NCI-H460 (cell line): Measurements from ENCODE around the gene TSHZ3. TPM values are rescaled to one million over a fixed set of nuclear protein-coding genes. Genes with fewer than 3 reads are reported as not detected.

Source experiments
- DNase-seq: peaks from one replicate; pipeline ENCODE4 v3.0.0-alpha.2; 2016; ENCODE audit warnings: low read depth; ENCODE audit errors: extremely low read depth
- total RNA-seq: library from RNA; depleted of rRNA; stranded (reverse); fragments of >200 nt; shearing (Covaris generic); gene quantifications from 2 replicates; pipeline ENCODE4 v1.2.3, GENCODE V29; 2014

TSHZ3 gene
- total RNA-seq, 1 experiment from 2014 or later: 0.12 TPM

DNA sequence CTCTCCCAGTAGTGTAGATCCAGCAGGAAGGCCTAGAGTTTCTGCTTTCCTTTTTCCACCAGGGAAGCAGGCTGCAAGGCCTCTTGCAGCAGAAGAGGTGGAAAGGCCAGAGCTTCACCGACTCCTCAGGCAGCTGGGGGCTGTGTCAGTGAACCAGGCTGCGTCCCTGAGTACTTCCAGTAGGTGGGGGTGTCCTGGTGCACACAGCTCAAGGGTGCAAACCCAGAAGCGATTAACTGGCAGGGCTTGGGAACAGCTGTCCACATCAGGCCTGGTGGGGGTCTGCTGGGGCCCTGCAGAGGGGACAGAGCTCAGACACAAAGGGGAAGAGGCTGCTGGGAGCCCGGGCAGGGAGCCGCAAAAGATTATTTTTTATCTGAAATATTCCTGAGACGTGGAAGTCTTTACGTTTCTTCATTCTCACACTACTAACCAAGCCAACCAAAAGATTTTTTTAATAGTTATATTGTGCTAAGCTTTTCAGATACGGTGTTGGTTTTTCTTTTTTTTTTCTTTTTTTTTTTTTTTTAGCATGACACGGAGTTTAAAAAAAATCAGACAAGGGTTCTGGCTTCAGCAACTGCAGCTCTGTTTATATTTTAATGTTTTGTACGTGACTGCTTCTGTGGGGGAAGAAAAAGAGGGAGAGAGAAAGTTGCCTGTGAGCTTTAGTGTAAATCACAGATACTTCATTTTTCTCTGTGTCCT is 11.0 kb downstream of the TSHZ3 start:
- DNase-seq: no peak

DNA sequence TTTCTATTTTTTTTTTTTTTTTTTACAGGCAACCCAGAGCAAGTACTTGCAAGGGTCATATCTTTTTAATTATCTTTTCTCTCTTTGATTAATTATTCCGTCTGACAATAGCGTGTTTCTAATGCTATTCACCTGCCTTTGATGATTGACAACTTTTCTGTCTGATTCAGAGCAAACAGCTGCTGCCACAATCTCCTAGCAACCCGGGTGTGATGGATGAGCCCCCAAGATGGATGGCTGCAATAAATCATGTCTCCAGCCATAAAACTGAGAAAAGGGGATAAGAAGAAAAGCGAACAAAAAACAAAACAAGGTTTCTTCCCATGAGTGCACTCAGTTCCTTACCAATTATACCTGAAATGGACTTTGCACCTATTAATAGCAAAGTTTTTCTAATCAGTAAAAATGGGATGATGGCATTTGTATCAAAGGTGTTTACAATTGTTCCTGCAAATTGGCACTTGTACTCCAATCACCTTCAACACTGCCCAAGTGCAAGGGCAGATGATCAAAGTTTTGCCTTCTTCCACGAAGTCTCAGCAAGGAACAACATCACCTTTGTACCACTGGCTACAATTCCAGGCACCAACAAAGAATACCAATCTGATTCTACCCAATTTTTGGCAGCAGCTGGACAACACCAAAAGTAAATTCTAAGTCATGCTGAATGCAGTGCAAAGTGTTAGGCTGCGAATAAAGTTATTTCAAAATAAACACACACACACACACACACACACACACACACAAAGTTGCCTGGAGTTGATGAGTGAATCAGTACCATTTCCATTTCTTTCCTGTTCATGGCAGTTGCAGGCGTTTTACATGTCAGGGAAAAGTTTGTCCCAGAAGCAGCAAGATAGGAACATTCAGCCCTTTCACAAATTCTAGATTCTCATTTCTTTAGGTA is 12.0 kb downstream of the TSHZ3 start:
- DNase-seq: no peak

DNA sequence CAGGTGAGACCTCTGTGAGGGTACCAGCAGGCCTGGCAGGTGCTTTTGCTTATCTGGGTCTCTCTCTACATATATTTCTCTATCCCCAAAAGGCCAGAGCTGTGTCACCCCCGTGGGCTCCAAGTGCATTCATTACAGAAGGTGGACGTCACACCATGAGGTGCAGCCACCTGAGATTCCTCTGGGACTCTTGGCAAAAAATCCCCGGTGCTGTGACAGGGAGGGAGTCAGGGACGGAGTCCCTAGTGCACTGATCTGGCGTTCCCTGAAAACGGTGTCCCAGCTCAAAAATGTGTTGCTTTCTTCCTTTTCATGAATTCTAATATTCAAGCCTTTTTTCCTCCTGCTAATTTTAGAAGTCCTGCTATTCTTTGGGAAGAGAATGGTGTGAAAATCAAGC is 13.5 kb downstream of the TSHZ3 start:
- DNase-seq: no peak

DNA sequence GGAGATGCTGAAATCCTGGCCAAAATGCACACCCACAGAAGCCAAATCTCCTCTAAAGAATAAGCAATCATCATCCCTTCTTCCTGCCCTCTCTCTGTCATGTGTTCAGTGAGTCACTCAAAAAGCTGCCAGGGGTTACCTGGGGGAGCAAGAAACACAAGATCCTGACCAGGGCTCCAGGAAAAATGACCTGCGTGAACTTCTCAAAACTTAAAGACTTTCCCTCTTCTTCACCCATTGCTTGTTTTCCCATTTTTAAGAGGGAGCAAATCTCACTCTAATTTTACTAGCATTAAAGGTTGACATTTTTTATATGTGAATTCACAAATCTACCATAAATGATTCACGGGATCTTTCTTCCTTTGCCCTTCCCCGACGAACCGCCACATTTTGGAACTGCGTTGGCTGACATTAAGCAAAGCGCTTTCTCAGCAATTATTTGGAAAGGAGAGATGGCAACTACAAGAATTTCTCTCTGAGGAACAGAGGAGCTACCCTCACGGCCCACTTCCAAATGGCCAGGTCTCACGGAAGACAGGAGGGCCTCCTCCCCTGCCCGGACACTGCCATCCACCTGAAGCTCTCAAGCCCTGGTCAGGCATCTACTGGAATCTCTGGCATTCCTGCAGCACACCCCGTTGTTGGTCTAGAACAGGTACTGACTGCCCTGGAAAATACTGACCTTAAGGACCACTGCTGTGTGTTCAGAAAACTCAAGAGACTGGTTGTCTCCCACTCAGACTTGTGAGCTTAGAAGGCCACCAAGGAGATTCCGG is 14.2 kb downstream of the TSHZ3 start:
- DNase-seq: no peak

DNA sequence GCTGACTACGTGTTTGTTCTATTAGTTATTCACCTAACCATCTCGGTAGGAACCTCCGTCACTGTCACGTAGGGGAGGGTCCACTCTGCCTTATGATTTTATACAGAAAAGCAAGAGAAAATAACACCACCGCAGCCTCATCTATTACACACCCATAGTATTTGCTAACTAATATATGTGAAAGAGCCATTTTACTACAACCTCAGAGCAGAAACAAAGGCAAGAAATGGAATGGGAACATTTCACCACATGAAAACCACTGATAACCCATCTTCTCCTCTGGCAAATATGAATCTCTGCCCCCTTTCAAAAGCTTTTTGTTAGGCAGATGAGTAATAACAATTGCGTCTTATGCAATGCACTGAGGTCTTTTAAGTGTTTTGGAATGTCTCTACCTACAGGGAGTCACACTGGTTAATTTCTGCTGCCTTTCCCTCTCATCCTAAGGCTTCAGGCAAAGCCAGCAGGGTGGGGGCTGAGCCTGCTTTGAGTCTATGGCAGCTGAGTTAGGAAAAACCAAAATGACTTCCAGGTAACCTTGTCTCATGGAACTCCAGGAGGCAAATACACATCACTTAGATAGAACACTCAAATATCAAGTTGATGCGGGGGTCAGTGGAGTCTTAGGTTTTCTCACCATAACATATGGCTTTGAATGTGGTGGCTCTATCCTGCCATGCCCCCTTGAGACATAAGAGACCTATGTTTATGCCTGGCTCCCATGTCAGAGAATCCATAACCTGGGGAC is 15.0 kb downstream of the TSHZ3 start:
- DNase-seq: no peak

DNA sequence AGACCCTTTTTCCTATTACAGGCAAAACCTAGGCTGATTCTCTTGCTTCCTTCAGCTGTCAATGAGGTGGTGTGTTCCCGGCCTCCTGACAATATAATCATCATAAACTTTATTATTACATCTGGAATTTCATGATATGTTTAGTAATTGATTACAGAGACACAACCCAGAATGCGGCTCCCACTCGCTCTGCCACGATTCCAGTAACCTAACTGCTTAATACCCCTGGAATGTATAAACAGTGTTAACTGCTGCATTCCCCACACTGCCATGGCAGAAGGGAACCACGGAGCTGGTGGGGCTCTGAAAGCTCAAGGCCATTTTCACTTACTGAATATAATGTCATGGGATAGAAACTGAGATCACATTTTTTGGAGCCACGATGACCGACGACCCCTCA is 17.1 kb downstream of the TSHZ3 start:
- no peak for DNase-seq

DNA sequence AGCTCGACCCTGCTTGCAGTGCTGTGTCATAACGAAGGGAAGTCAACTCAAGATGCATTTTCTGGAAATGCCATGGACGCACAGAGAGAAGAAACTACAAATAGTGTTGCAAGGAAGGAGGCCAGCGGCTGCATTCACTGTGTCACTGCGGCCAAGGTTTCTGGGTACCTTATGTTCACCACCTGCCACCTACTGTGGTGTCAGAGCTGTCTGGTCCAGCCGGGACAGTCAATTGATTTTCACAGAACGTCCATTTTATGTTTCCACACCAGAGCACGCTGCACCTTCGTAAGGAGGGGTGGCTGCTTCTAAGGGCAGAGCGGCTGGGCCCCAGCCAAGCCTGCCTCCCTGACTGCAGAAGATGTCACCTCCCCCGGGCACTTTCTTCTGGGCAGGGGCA is 17.7 kb downstream of the TSHZ3 start:
- no peak for DNase-seq

DNA sequence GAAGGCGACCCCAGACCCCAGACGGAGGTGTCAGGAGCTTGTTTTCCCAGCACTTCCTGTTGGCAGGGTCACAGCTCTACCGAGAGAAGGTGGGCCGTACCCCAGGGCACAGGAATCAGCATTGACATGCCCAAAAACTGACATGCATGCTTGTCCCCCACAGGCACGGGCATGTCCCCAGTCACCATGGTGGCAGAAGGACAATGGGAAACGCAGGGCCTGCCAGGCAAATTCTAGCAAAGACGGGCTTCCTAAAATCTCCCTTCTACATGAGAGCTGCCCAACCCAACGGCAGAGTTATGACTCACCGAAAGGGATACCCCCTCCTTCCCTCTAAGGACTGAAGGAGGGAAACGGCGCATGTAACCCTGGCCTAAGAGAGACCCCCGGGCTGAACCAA is 18.5 kb downstream of the TSHZ3 start:
- DNase-seq: no peak

DNA sequence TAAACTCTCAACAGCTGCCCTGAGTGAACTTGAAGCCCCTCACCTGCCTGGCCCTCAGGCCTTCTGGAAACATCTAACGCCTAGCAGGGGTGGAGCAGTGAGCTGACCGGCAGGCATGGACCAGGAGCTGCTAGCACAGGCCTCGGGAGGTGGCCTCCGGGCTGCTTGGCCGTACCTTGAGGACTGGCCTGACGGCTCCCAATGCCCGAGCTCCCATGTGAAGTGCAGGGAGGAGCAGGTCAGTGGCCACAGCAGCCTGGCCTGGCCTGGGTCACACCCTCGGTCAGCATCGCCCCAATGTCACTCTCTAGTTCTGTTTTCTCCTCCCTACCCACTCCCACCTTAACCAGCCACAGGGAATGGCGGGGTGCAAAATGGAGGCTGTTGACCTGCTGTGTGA is 19.0 kb downstream of the TSHZ3 start:
- DNase-seq: no peak

DNA sequence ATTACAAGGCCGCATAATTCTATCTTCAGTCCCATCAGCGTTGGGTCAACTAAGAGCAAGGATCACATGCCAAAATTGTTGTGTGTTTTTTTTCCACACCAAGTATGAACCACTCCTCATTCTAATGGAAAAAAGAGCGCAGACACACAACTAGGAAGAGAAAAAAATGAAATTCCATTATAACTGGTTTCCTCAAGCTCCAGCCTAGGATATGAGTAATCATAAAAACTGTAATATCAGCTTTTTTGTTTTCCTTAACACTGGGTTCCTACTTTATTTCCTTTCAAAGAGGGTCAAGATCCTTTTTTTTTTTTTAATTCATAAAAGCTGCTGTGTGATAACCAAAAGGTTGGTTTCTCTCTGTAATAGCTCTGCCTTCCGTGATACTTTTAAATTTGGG is 19.4 kb downstream of the TSHZ3 start:
- no peak for DNase-seq

DNA sequence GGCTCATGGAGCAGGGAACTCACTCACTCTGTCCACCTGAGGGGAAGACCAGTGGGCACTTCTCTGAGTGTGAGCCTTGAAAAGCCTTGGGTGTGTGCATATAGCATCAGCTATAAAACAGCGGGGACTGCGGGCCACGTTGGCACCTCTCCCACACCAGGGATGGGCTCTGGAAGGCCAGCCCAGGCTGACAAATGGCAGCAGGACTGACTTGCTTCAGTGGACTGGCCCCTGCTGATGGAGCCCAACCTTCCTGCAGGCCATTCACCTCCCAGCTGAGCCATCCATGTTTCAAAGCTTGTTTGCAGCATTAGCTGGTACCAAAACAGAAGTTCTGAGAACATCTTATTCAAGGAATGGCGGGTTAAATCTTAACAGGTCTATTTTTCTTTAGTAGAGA is 21.0 kb downstream of the TSHZ3 start:
- no peak for DNase-seq

DNA sequence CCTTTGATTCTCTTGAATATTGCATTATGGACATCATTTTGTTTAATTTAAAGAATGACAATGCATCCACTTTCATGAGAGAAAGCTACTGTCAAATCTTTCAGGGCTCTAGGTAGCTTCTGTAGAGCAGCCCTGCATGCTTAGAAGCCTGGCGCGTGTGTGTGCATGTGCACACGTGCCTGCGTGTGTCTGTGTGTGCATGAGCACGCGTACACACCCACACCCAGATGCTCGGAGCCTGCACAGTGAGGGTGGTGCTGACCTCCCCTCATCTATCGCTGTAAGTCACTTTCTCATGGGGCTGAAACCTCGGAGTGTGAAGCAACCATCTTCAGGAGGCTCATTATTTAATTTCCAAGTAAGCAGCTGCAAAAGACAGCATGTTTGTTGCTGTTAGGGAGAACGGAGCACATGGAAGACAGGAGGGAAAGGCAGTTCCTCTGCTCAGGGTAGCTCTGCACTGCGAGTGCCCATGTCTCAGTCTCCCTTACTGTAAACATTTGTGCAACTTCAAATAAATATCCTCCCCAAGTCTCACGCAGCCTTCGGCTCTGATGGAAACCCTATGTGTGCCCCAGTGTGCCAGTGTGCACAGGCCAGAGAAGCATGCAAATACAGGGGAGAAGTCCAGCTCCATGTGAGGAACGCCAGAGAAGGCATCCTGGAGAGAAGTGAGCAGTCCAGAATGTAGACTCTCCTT is 22.8 kb downstream of the TSHZ3 start:
- no peak for DNase-seq

DNA sequence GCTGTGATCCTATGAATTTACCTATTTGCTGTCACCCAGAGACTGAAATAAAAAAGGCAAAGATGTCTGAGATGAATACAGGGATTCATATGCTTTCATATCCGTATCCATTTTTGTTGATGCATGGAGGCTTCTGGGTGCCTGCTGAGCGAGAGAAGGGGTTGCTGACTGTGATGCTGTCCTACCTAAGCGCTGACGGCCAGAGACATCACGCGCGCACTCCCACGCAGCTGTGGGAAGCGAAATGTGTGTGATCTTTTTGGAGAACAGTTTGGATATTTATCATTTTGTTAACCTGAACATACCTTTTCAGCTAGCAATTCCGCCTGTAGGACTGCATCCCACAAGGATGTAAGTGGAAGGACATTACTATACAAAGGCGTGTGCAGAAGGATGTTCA is 23.9 kb downstream of the TSHZ3 start:
- no peak for DNase-seq

DNA sequence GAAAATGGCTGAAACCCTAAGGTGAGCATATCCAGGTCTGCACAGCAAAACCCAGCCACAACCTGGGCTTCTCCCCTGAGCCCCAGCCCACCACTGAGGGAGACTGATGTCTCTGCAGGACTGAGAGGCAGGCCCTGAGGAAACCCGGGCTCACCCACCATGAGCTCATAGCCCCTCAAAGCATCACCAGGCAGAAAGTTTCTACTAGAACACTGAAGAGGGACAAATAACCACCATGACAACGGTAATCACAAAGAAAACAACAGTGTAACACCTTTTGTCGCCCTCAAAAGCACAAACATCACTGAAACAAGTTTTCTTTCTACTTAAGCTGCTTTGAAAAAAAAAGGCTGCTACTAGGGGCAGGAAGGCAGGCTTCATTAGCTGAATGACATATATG is 29.8 kb downstream of the TSHZ3 start:
- DNase-seq: no peak

DNA sequence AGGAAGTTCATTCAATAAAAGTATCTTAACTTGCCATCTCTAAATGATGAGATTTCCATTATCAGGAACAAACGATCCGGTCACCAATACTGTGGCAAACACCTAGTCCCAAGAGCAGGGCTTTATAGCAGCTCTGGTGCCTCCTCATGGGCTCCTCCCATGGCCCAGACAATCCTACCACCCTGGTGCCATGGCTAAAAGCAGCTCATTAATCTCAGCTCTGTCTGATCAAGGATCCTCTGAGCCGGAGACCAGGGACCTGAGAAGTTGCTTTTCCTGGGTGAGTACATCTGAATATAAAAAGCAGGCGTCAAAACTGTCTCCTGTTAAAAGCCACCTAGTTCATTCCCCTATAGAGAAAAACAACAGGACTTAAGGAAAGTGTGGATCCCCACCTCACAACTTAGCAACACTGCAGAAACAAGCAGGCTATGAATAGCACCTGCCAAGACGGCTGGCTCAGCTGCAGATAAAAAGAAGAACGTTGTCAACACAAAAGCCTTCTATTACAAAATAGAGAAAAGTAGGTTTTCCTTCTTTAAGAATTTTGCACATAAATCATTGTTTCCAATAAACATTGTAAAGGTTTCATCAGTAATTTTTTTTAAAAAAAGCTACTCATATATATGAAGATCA is 30.3 kb downstream of the TSHZ3 start:
- DNase-seq: no peak

DNA sequence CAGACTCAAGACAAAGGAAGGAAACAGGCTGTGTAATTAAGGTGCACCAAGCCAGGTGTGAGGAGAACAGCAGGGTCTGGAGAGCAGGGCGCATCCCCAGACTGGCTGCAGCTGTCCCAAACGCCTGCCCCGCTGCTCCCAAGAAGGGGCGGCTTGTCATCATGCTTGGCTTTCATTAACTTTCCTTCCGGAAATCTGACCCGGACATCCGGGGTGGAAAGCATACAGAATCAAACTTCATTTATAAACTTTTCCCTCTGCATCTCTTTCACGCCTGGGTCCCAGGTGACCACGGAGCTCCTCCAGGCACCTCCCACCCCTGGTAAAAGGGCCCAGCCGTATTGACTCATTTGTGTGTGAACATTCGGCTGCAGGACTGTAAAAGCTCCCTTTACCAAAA is 31.7 kb downstream of the TSHZ3 start:
- no peak for DNase-seq

DNA sequence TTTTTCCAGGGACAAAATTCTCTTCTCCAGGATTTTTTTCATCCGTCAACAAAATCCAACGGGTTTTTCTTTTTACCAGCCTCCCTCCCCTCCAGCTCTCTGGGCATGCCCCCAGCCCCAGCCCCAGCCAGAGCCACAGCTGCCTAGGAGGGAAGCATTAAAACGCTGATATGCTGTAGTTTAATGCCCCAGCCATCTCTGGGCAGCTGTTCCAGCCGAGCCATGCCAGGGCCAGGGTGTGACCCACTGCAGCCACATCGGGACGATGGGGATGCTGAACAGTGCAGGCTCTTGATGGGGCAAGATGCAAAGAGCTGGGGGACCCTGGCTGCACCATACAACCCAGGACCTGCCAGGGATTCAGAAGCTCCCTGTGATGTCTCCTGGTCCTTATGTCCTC is 32.1 kb downstream of the TSHZ3 start:
- no peak for DNase-seq

DNA sequence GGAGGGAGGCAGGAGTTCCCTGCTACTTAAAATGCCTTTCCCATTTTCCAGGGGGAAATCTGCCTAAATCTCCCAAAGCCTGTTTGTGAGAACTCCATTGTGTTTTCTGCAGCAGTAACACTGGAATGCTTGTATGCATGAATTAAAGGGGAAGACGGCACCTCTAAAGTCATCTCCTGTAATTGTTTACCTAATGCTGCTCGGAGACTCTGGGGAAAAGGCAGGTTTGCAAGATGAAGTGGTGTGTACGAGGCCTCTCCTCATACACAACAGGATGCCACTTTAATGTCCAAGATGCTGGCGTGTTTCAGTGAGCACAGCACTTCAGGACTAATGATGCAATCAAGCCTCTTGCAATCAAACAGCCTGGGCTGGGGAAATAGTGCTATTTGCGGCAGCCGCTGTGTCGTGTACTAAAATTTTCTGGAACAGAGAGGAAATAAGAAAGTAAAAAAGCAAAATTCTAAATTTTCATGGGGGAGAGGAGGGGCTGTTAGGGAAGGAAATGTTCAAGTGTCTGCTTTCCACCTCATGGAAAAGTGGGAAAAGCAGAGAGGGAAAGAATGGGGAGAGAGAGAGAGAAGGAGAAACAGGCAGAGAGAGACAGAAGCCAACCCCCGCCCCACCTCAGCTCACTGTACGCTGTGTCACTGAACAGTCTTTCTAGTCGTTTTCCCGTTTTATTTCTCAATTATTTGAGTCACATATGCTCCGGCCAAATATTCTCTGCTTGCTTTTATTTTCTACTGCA is 32.9 kb downstream of the TSHZ3 start:
- DNase-seq: no peak

DNA sequence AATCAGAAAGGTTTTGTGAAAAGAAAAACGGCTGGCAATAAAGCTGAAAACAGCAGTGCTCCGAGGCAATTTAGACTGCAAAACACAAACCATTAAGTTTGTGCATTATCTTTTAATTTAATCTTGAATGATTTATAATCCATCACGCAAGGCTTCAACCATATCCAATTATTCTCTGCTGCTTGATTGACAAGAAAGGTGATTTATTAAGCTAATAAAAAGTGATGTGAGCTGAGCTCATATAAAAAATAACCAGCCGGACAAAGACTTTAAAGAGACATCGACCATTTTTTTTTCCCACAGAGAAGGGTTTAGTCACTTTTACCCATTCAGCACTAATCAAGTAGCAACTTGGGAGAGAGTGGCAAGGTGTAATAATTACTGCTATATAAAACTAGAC is 33.6 kb downstream of the TSHZ3 start:
- no peak for DNase-seq
